ENCODE data around the gene WRAP53. TPM values are rescaled to one million over a fixed set of nuclear protein-coding genes. Genes with fewer than 3 reads are reported as not detected.

WRAP53 gene
- total and polyA plus RNA-seq, 2 of the 13 experiments (the other 11 are each of a cell fraction or from before 2014, with no cell fraction given): 7.0 to 19.5 TPM

GRCh38 chr17:7644775-7645174 is 43.5 kb upstream of the WRAP53 start:
- no peak for DNase-seq (ENCODE audit: low spot score)
- in situ Hi-C loops (cut with HindIII; ENCODE audit: extremely low pct_ligation_motif_present, low pct_unique_long_range_greater_than_20kb): no loop called here
- Histone ChIP-seq H3K36me3 (replicated peaks in 1 of 2; ENCODE audit: control insufficient read depth in 1 of 2, insufficient read depth in 2 of 2, low read length in 2 of 2) (no peaks in the 10 kb centered on the region), H3K4me1 (ENCODE audit: insufficient read depth, low read length) (peaks cover 3% of the 10 kb centered on the region), H3K79me2 (ENCODE audit: insufficient read depth, low read length) (no peaks in the 10 kb centered on the region), H3K9me3 (ENCODE audit: low read length) (no peaks in the 10 kb centered on the region), H4K20me1 (ENCODE audit: insufficient read depth, low read length) (no peaks in the 10 kb centered on the region), H3K4me3 (replicated peaks in 1 of 3; ENCODE audit: insufficient read depth in 1 of 3, low read depth in 2 of 3, low read length in 3 of 3) (no peak overlapping the region), H2AFZ (ENCODE audit: low read length) (no peak overlapping the region), H3K27ac (ENCODE audit: extremely low read length, insufficient read depth, low read length) (no peak overlapping the region), H3K9ac (ENCODE audit: insufficient read depth, low read depth, low read length) (no peak overlapping the region), H3K27me3 (ENCODE audit: control insufficient read depth in 1 of 2, insufficient read depth in 2 of 2, low read length in 2 of 2) (peaks cover 0 to under 1% of the 10 kb centered on the region in 2 experiments; a peak in 1 of 5 replicates), H3K4me2 (ENCODE audit: low read depth, low read length) (no peak overlapping the region)
- no peak for ATAC-seq
- BruUV-seq (replicated peaks): no TSS peak
- ChIA-PET CTCF (ENCODE audit: low intra/inter-chr PET ratio, low total read pairs) (no interaction called here), POLR2A (no interaction called here)
- FAIRE-seq: no peak
- intact Hi-C loops (cut with micrococcal nuclease; ENCODE audit: unreplicated experiment): no loop called here
- WGBS (ENCODE audit: low lambda C conversion rate): 44% methylated on average over 4 of the region's 4 CpGs
- TF ChIP-seq AGO2 (optimal IDR thresholded peaks at IDR 0.05; ENCODE audit: low read depth, low read length) (no peak), IKZF5 (CRISPR knock-in tag; IDR thresholded peaks at IDR 0.05) (no peak), ZNF773 (CRISPR knock-in tag; IDR thresholded peaks at IDR 0.05; ENCODE audit: borderline replicate concordance) (no peak), RNF219 (CRISPR knock-in tag; IDR thresholded peaks at IDR 0.05) (no peak), ZBTB4 (CRISPR knock-in tag; IDR thresholded peaks at IDR 0.05; ENCODE audit: borderline replicate concordance) (no peak), CCDC6 (CRISPR knock-in tag; IDR thresholded peaks at IDR 0.05) (no peak), RAD51 (IDR thresholded peaks at IDR 0.05; ENCODE audit: borderline replicate concordance) (no peak), ZNF644 (CRISPR knock-in tag; IDR thresholded peaks at IDR 0.05; ENCODE audit: low read depth) (no peak), NKX3-1 (CRISPR knock-in tag; IDR thresholded peaks at IDR 0.05) (no peak), CHD2 (IDR thresholded peaks at IDR 0.05; ENCODE audit: low read depth, low read length) (no peak), HINFP (CRISPR knock-in tag; IDR thresholded peaks at IDR 0.05; ENCODE audit: low read depth) (no peak), RXRB (CRISPR knock-in tag; IDR thresholded peaks at IDR 0.05; ENCODE audit: borderline replicate concordance) (no peak), HIVEP1 (CRISPR knock-in tag; IDR thresholded peaks at IDR 0.05) (no peak), ZBTB42 (CRISPR knock-in tag; IDR thresholded peaks at IDR 0.05) (no peak), ZNF326 (CRISPR knock-in tag; IDR thresholded peaks at IDR 0.05; ENCODE audit: borderline replicate concordance) (no peak), ZNF382 (CRISPR knock-in tag; IDR thresholded peaks at IDR 0.05; ENCODE audit: borderline replicate concordance) (no peak)
